H9 (cell line): ENCODE measurements around the gene SCN8A. TPM values are rescaled to one million over a fixed set of nuclear protein-coding genes. Genes with fewer than 3 reads are reported as not detected.

Experiments
- DNase-seq: peaks from one replicate; pipeline ENCODE4 v3.0.0-alpha.2; 2017
- H2AFZ ChIP-seq: one replicate; pipeline ENCODE4 v1.6.1; 2013; ENCODE audit warnings: mild to moderate bottlenecking, low read length, control low read depth, moderate library complexity
- H2AK5ac ChIP-seq: 2 replicates; pipeline ENCODE4 v1.6.1; 2013; ENCODE audit warnings: low read length, control low read depth, mixed read lengths; ENCODE audit not compliant: insufficient read length
- H2BK120ac ChIP-seq: one replicate; pipeline ENCODE4 v1.6.1; 2013; ENCODE audit warnings: low read depth, mild to moderate bottlenecking, low read length, control low read depth, inconsistent platforms; ENCODE audit not compliant: poor library complexity, severe bottlenecking
- H2BK12ac ChIP-seq: 2 replicates; pipeline ENCODE4 v1.6.1; 2013; ENCODE audit warnings: low read length, control low read depth, mixed read lengths, low read depth; ENCODE audit not compliant: insufficient read length
- H2BK15ac ChIP-seq: 2 replicates; pipeline ENCODE4 v1.6.1; 2013; ENCODE audit warnings: low read depth, low read length, control low read depth
- H2BK20ac ChIP-seq: one replicate; pipeline ENCODE4 v1.6.1; 2013; ENCODE audit warnings: low read depth, mild to moderate bottlenecking, low read length, control low read depth, inconsistent platforms; ENCODE audit not compliant: poor library complexity, severe bottlenecking
- H2BK5ac ChIP-seq: 2 replicates; pipeline ENCODE4 v1.6.1; 2013; ENCODE audit warnings: low read length, control low read depth, mixed read lengths; ENCODE audit not compliant: insufficient read length
- H3K14ac ChIP-seq: 2 replicates; pipeline ENCODE4 v1.6.1; 2013; ENCODE audit warnings: low read length, control low read depth; ENCODE audit not compliant: insufficient read depth
- H3K18ac ChIP-seq: 2 replicates; pipeline ENCODE4 v1.6.1; 2013; ENCODE audit warnings: low read depth, mild to moderate bottlenecking, mixed read lengths, low read length, control low read depth; ENCODE audit not compliant: insufficient read length
- H3K23ac ChIP-seq: 2 replicates; pipeline ENCODE4 v1.6.1; 2013; ENCODE audit warnings: low read length, control low read depth, mixed read lengths, low read depth; ENCODE audit not compliant: insufficient read length
- H3K23me2 ChIP-seq: 2 replicates; pipeline ENCODE4 v1.6.1; 2013; ENCODE audit warnings: low read depth, mild to moderate bottlenecking, mixed read lengths, low read length, control low read depth; ENCODE audit not compliant: insufficient read length, poor library complexity, severe bottlenecking
- H3K27ac ChIP-seq: 2 replicates; pipeline ENCODE4 v1.5.1; 2013; ENCODE audit warnings: low read length, control low read depth, mixed read lengths, low read depth; ENCODE audit not compliant: insufficient read length
- H3K27me3 ChIP-seq: 2 replicates; pipeline ENCODE4 v1.6.1; 2013; ENCODE audit warnings: low read length, control low read depth, inconsistent platforms; ENCODE audit not compliant: insufficient read depth
- H3K4ac ChIP-seq: 2 replicates; pipeline ENCODE4 v1.6.1; 2013; ENCODE audit warnings: low read depth, mild to moderate bottlenecking, control low read depth, inconsistent platforms, low read length, moderate library complexity
- H3K4me1 ChIP-seq: 2 replicates; pipeline ENCODE4 v1.6.1; 2013; ENCODE audit warnings: low read length, control low read depth, inconsistent platforms; ENCODE audit not compliant: insufficient read depth
- H3K4me2 ChIP-seq: 2 replicates; pipeline ENCODE4 v1.6.1; 2013; ENCODE audit warnings: low read length, control low read depth, mixed read lengths; ENCODE audit not compliant: insufficient read length, insufficient read depth
- H3K56ac ChIP-seq: 2 replicates; pipeline ENCODE4 v1.6.1; 2013; ENCODE audit warnings: low read depth, mild to moderate bottlenecking, mixed read lengths, low read length, control low read depth; ENCODE audit not compliant: insufficient read length
- H3K79me1 ChIP-seq: 2 replicates; pipeline ENCODE4 v1.6.1; 2013; ENCODE audit warnings: low read depth, mild to moderate bottlenecking, moderate library complexity, low read length, control low read depth, inconsistent platforms; ENCODE audit not compliant: insufficient read depth, poor library complexity, severe bottlenecking
- H3K79me2 ChIP-seq: 2 replicates; pipeline ENCODE4 v1.6.1; 2013; ENCODE audit warnings: low read length, control low read depth, inconsistent platforms; ENCODE audit not compliant: insufficient read depth
- H3K9ac ChIP-seq: 2 replicates; pipeline ENCODE4 v1.6.1; 2013; ENCODE audit warnings: low read length, control low read depth, mixed read lengths; ENCODE audit not compliant: insufficient read length; ENCODE audit errors: extremely low read depth
- H3K9me3 ChIP-seq: one replicate; pipeline ENCODE4 v1.6.1; 2013; ENCODE audit warnings: low read depth, low read length, inconsistent platforms; ENCODE audit not compliant: control insufficient read depth
- H3T11ph ChIP-seq: one replicate; pipeline ENCODE4 v1.6.1; 2013; ENCODE audit warnings: mild to moderate bottlenecking, low read length, control low read depth, inconsistent platforms
- H4K20me1 ChIP-seq: one replicate; pipeline ENCODE4 v1.6.1; 2013; ENCODE audit not compliant: control insufficient read depth, insufficient read length, insufficient read depth
- H4K5ac ChIP-seq: 2 replicates; pipeline ENCODE4 v1.6.1; 2013; ENCODE audit warnings: low read depth, mild to moderate bottlenecking, mixed read lengths, low read length, control low read depth; ENCODE audit not compliant: insufficient read length
- H4K8ac ChIP-seq: replicated peaks from 2 replicates; pipeline ENCODE4 v1.6.1; 2013; ENCODE audit warnings: low read length, control low read depth, mixed read lengths, low read depth; ENCODE audit not compliant: insufficient read length
- H4K91ac ChIP-seq: 2 replicates; pipeline ENCODE4 v1.6.1; 2013; ENCODE audit warnings: low read depth, mild to moderate bottlenecking, moderate library complexity, mixed read lengths, low read length, control low read depth; ENCODE audit not compliant: insufficient read length
- H3K27ac Mint-ChIP-seq, 3 experiments: 2 replicates in 2 of 3; 3 replicates in 1 of 3; pipeline ENCODE4 v1.8.0; 2020 to 2021; ENCODE audit warnings: mixed read lengths in 3 of 3, mild to moderate bottlenecking in 1 of 3, moderate library complexity in 1 of 3
- H3K27me3 Mint-ChIP-seq: 2 replicates; pipeline ENCODE4 v1.8.0; 2021; ENCODE audit warnings: low read depth, mild to moderate bottlenecking, moderate library complexity, mixed read lengths
- H3K36me3 Mint-ChIP-seq, 3 experiments: 2 replicates in 2 of 3; 3 replicates in 1 of 3; pipeline ENCODE4 v1.8.0; 2020 to 2021; ENCODE audit warnings: low read depth in 3 of 3, mixed read lengths in 3 of 3; ENCODE audit not compliant: insufficient read depth in 1 of 3
- H3K4me1 Mint-ChIP-seq, 2 experiments: 2 replicates each; pipeline ENCODE4 v1.8.0; 2020; ENCODE audit warnings: mixed read lengths in 2 of 2
- H3K4me3 Mint-ChIP-seq, 2 experiments: 2 replicates in 1 of 2; 3 replicates in 1 of 2; pipeline ENCODE4 v1.8.0; 2020 to 2021; ENCODE audit warnings: mild to moderate bottlenecking in 2 of 2, mixed read lengths in 2 of 2, moderate library complexity in 1 of 2
- H3K9me3 Mint-ChIP-seq, 2 experiments: 2 replicates in 1 of 2; 3 replicates in 1 of 2; pipeline ENCODE4 v1.8.0; 2020; ENCODE audit warnings: mild to moderate bottlenecking in 2 of 2, mixed read lengths in 2 of 2, moderate library complexity in 1 of 2
- CTCF ChIP-seq: fragments of 200-600 bp; sonication (generic); conservative IDR thresholded peaks from 3 replicates; pipeline ENCODE4 v1.8.0; 2021; ENCODE audit warnings: antibody characterized with exemption, mild to moderate bottlenecking
- WGBS: extraction: QIAGEN DNeasy Blood & Tissue Kit; methylation state at CpG from one replicate; pipeline ENCODE4 v1.1.7; 2013; ENCODE audit warnings: missing lambda C conversion rate, low lambda C conversion rate, mixed read lengths; ENCODE audit not compliant: insufficient read length; ENCODE audit errors: extremely low coverage; 5-methylcytosine and 5-hydroxymethylcytosine counted together
- total RNA-seq: library from RNA; stranded (reverse); gene quantifications from 2 replicates; pipeline ENCODE4 v1.2.1, GENCODE V29; 2021

Gene SCN8A
- total RNA-seq, 1 experiment from 2014 or later: 15.2 TPM

GRCh38 chr12:51833448-51834227 lies 242.6 kb downstream of the SCN8A start:
- Histone ChIP-seq H3K18ac (no peak overlapping the region), H2BK12ac (no peak overlapping the region), H3K14ac (no peak overlapping the region), H2BK15ac (no peak overlapping the region), H3K27ac (no peak overlapping the region), H3K4me1 (peaks cover 13% of the 10 kb centered on the region), H4K91ac (no peak overlapping the region), H4K20me1 (no peaks in the 10 kb centered on the region), H3K27me3 (no peaks in the 10 kb centered on the region), H4K8ac (no peak overlapping the region), H3K4ac (no peak overlapping the region), H3K9me3 (no peaks in the 10 kb centered on the region), H2AK5ac (no peak overlapping the region), H3K79me2 (no peaks in the 10 kb centered on the region), H3K9ac (no peak overlapping the region), H3K23me2 (no peaks in the 10 kb centered on the region), H2BK120ac (no peak overlapping the region), H2AFZ (no peak overlapping the region), H3K79me1 (no peaks in the 10 kb centered on the region), H3T11ph (no peak overlapping the region), H3K4me2 (no peak overlapping the region), H3K56ac (no peak overlapping the region), H2BK20ac (no peak overlapping the region), H2BK5ac (no peak overlapping the region), H4K5ac (no peak overlapping the region), H3K23ac (no peak overlapping the region)
- peaks cover 0 to 5% (median 3%) of the 10 kb centered on the region in 3 experiments; a peak in 4 of 7 replicates for H3K36me3 Mint-ChIP-seq
- TF ChIP-seq CTCF: no peak
- no peaks in the 10 kb centered on the region for H3K9me3 Mint-ChIP-seq
- H3K4me3 Mint-ChIP-seq: no peak overlapping the region; a peak in 1 of 5 replicates
- DNase-seq: no peak
- peaks cover 75 to 83% of the 10 kb centered on the region in 2 experiments for H3K4me1 Mint-ChIP-seq
- H3K27me3 Mint-ChIP-seq: peaks cover 10% of the 10 kb centered on the region
- no CpG with 5 or more reads among the region's 12 CpGs for WGBS
- H3K27ac Mint-ChIP-seq: no peak overlapping the region; a peak in 1 of 7 replicates
